K562 (cell line): Measurements from ENCODE around the gene TLCD1.

Experiments
- ELF1 ChIP-seq: fragments of 200-800 bp; sonication (Bioruptor generic); IDR thresholded peaks from 2 replicates; pipeline ENCODE4 v1.6.1; 2016; ENCODE audit warnings: missing genetic modification characterization, missing compliant biosample characterization
- HDGF ChIP-seq: fragments of 450-650 bp; IDR thresholded peaks from 2 replicates; pipeline ENCODE4 v1.6.1; 2016

GRCh38 chr17:28740406-28741357 is 14.6 kb upstream of the TLCD1 start:
- TF ChIP-seq ELF1 (tag) (no peak), HDGF (no peak)
